ENCODE data around the gene PDCD1LG2. TPM values are rescaled to one million over a fixed set of nuclear protein-coding genes. Genes with fewer than 3 reads are reported as not detected.

PDCD1LG2 gene
- total RNA-seq, 4 donors from 2014 or later = 0.44 to 3.1 (median 1.9) TPM

- Histone ChIP-seq H3K4me1 (no peaks in the 10 kb centered on the region), H3K27me3 (no peaks in the 10 kb centered on the region), H3K9me3 (no peaks in the 10 kb centered on the region), H3K36me3 (peaks cover 0 to 5% (median 0%) of the 10 kb centered on the region in 3 donors), H3K4me3 (no peak overlapping the region), H3K27ac (no peak overlapping the region)
- TF ChIP-seq POLR2A (IDR thresholded peaks at IDR 0.05) = no peak
- TF ChIP-seq EP300 (IDR thresholded peaks at IDR 0.05) = no peak
- TF ChIP-seq CTCF (IDR thresholded peaks at IDR 0.05) = no peak
- 75 to 80% methylated on average over 2 of the region's 2 CpGs for WGBS, 2 donors
- no peak for DNase-seq (ENCODE audit: low spot score in 2 of 2)
These were observed 58.5 kb downstream of the PDCD1LG2 start for GRCh38 chr9:5568868-5569267.

GRCh38 chr9:5569409-5569808 lies 59.1 kb downstream of the PDCD1LG2 start:
- Histone ChIP-seq H3K4me3 (no peak overlapping the region), H3K4me1 (no peaks in the 10 kb centered on the region), H3K27ac (no peak overlapping the region), H3K27me3 (no peaks in the 10 kb centered on the region), H3K9me3 (no peaks in the 10 kb centered on the region), H3K36me3 (peaks cover 0 to 5% (median 0%) of the 10 kb centered on the region in 3 donors)
- no peak for TF ChIP-seq POLR2A (IDR thresholded peaks at IDR 0.05)
- no peak for TF ChIP-seq EP300 (IDR thresholded peaks at IDR 0.05)
- no peak for TF ChIP-seq CTCF (IDR thresholded peaks at IDR 0.05)
- DNase-seq (ENCODE audit: low spot score in 2 of 2) = no peak

- WGBS, 2 donors = 63 to 85% methylated on average over 1 of the region's 1 CpG
- peaks cover 0 to 5% (median 0%) of the 10 kb centered on the region in 3 donors for H3K36me3 ChIP-seq
These were observed 59.6 kb downstream of the PDCD1LG2 start for GRCh38 chr9:5569891-5570290.

GRCh38 chr9:5571629-5572232 lies 61.4 kb downstream of the PDCD1LG2 start:
- Histone ChIP-seq H3K4me3 (no peak overlapping the region), H3K36me3 (peaks cover 0 to 5% (median 0%) of the 10 kb centered on the region in 3 donors), H3K9me3 (no peaks in the 10 kb centered on the region), H3K4me1 (no peaks in the 10 kb centered on the region), H3K27me3 (no peaks in the 10 kb centered on the region), H3K27ac (no peak overlapping the region)
- no peak for DNase-seq (ENCODE audit: low spot score in 2 of 2)
- WGBS, 2 donors = 78 to 87% methylated on average over 1 of the region's 1 CpG
- no peak for TF ChIP-seq POLR2A (IDR thresholded peaks at IDR 0.05)

More at GRCh38 chr9:5569891-5570290, 59.6 kb downstream of the PDCD1LG2 start:
- no peak for DNase-seq (ENCODE audit: low spot score in 2 of 2)
- H3K9me3 ChIP-seq = no peaks in the 10 kb centered on the region
- no peaks in the 10 kb centered on the region for H3K4me1 ChIP-seq
- no peak overlapping the region for H3K27ac ChIP-seq
- TF ChIP-seq CTCF (IDR thresholded peaks at IDR 0.05) = no peak
- TF ChIP-seq EP300 (IDR thresholded peaks at IDR 0.05) = no peak
- TF ChIP-seq POLR2A (IDR thresholded peaks at IDR 0.05) = no peak
- no peaks in the 10 kb centered on the region for H3K27me3 ChIP-seq
- no peak overlapping the region for H3K4me3 ChIP-seq

GRCh38 chr9:5574097-5574496 lies 63.8 kb downstream of the PDCD1LG2 start:
- no peaks in the 10 kb centered on the region for H3K9me3 ChIP-seq
- no peak overlapping the region for H3K27ac ChIP-seq
- H3K27me3 ChIP-seq = no peaks in the 10 kb centered on the region
- no peak for DNase-seq (ENCODE audit: low spot score in 2 of 2)
- WGBS, 2 donors = 94 to 99% methylated on average over 6 of the region's 6 CpGs
- H3K4me1 ChIP-seq = peaks cover 0 to 15% (median 0%) of the 10 kb centered on the region in 4 donors
- H3K4me3 ChIP-seq = no peak overlapping the region
- H3K36me3 ChIP-seq = peaks cover 0 to 5% (median 0%) of the 10 kb centered on the region in 3 donors
- TF ChIP-seq CTCF (IDR thresholded peaks at IDR 0.05) (no peak), POLR2A (IDR thresholded peaks at IDR 0.05) (no peak)
